Stimulated activated memory B cell treated with anti-CD40 and anti-IgM and Interleukin-4, amounts not matched to agents 10 μg/mL and 1 μg/mL and 100 μg/mL, for 72 hours (primary cell): ENCODE data around the gene CEP350.
"Not testable (repeated sequence)": the region's sequence is repeated elsewhere in the genome, so short reads cannot be mapped to it uniquely, and the experiment has no call there.

Source experiments
- ATAC-seq: fragments of 150-1000 bp; cut with Tn5 transposase; 2 replicates; pipeline ENCODE4 v1.10.0; 2021
- H3K27ac Mint-ChIP-seq: one replicate; pipeline ENCODE4 v1.8.0; 2022; ENCODE audit warnings: mild to moderate bottlenecking, mixed read lengths
- H3K27me3 Mint-ChIP-seq: one replicate; pipeline ENCODE4 v1.8.0; 2022; ENCODE audit warnings: mixed read lengths
- H3K36me3 Mint-ChIP-seq: one replicate; pipeline ENCODE4 v1.8.0; 2022; ENCODE audit warnings: mixed read lengths
- H3K4me1 Mint-ChIP-seq: one replicate; pipeline ENCODE4 v1.8.0; 2022; ENCODE audit warnings: mixed read lengths
- H3K4me3 Mint-ChIP-seq: one replicate; pipeline ENCODE4 v1.8.0; 2022; ENCODE audit warnings: mild to moderate bottlenecking, moderate library complexity, mixed read lengths
- H3K9me3 Mint-ChIP-seq: one replicate; pipeline ENCODE4 v1.8.0; 2022; ENCODE audit warnings: mixed read lengths

Gene CEP350

GRCh38 chr1:180002437-180002836 is 47.8 kb downstream of the CEP350 start:
- H3K4me3 Mint-ChIP-seq: peak overlapping the region; percentile 10
- no peaks in the 10 kb centered on the region for H3K9me3 Mint-ChIP-seq
- H3K4me1 Mint-ChIP-seq: peaks cover 12% of the 10 kb centered on the region
- ATAC-seq: no peak
- peaks cover 14% of the 10 kb centered on the region for H3K36me3 Mint-ChIP-seq
- no peak overlapping the region for H3K27ac Mint-ChIP-seq
- H3K27me3 Mint-ChIP-seq: no peaks in the 10 kb centered on the region

DNA sequence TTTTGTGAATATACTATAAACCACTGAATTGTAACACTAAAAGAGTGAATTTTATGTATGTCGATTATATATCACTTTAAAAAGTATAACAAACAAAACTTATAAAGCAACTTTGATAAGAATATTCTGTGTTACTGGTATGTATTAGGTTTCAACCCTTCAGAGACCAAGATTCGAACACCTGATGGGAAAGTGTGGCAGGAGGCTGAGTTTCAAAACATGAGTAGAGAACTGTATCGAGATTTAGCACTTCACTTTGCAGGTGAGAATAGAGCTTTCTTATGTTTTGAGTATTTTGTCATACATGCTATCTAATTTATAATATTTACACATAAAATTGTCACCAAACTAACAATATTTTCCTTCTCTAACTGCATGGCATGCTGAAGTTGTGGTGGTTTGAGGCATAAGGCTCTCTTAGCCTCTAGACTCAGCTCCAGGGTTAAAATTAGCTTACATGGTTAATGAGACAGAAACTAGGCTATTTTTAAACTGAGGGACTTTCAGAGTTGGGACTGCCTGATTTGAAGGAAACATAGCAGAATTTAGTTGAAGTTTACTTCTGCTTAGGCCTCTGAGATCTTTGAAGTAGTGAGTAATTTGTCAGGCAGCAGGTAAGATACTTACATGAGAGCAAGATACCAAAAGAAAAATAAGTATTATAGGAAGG is 48.6 kb downstream of the CEP350 start:
- Mint-ChIP-seq H3K4me3 (no peak overlapping the region), H3K27me3 (no peaks in the 10 kb centered on the region), H3K36me3 (peaks cover 14% of the 10 kb centered on the region), H3K9me3 (no peaks in the 10 kb centered on the region), H3K27ac (no peak overlapping the region), H3K4me1 (peaks cover 12% of the 10 kb centered on the region)
- peak; percentile 58 for ATAC-seq

DNA sequence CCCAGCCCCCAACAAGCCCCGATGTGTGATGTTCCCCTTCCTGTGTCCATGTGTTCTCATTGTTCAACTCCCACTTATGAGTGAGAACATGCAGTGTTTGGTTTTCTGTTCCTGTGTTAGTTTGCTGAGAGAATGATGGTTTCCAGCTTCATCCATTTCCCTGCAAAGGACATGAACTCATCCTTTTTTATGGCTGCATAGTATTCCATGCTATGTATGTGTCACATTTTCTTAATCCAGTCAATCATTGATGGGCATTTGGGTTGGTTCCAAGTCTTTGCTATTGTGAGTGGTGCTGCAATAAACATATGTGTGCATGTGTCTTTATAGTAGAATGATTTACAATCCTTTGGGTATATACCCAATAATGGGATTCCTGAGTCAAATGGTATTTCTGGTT is 52.2 kb downstream of the CEP350 start:
- not testable (repeated sequence) for ATAC-seq, H3K27ac Mint-ChIP-seq, H3K27me3 Mint-ChIP-seq, H3K4me1 Mint-ChIP-seq, H3K9me3 Mint-ChIP-seq, H3K4me3 Mint-ChIP-seq
- H3K36me3 Mint-ChIP-seq: peaks cover 19% of the 10 kb centered on the region

DNA sequence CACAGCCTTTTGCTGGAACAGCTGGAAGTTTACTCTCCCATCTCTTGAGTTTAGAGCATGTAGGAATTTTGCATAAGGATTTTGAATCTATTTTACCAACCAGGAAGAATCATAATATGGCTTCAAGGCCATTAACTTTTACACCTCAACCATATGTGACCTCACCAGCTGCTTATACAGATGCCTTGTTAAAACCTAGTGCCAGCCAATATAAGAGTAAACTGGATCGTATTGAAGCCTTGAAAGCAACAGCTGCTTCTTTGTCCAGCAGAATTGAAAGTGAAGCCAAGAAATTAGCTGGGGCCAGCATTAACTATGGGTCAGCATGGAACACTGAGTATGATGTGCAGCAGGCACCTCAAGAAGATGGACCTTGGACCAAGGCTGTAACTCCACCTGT is 65.4 kb downstream of the CEP350 start:
- peak overlapping the region; percentile 48 for H3K27ac Mint-ChIP-seq
- no peaks in the 10 kb centered on the region for H3K4me1 Mint-ChIP-seq
- H3K27me3 Mint-ChIP-seq: no peaks in the 10 kb centered on the region
- H3K36me3 Mint-ChIP-seq: peaks cover 64% of the 10 kb centered on the region
- no peaks in the 10 kb centered on the region for H3K9me3 Mint-ChIP-seq
- no peak overlapping the region for H3K4me3 Mint-ChIP-seq
- ATAC-seq: no peak

DNA sequence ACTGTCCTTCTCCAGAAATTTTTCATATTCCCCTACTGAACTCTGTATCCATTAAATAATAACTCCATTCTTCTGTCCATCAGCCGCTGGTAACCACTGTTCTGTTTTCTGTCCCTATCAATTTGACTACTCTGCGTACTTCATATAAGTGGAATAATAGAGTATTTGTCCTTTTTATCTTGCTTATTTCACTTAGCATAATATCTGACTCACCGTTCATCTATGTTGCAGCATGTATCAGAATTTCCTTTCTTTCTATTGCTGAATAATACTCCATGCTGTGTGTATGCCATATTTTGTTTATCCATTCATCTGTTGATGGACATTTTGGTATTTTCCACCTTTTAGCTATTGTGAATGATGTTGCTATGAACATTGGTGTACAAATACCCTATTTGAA is 71.9 kb downstream of the CEP350 start:
- no peaks in the 10 kb centered on the region for H3K9me3 Mint-ChIP-seq
- H3K4me3 Mint-ChIP-seq: no peak overlapping the region
- peaks cover 43% of the 10 kb centered on the region for H3K36me3 Mint-ChIP-seq
- ATAC-seq: no peak
- peaks cover 5% of the 10 kb centered on the region for H3K4me1 Mint-ChIP-seq
- no peak overlapping the region for H3K27ac Mint-ChIP-seq
- H3K27me3 Mint-ChIP-seq: no peaks in the 10 kb centered on the region

GRCh38 chr1:180027949-180028445 is 73.4 kb downstream of the CEP350 start:
- no peaks in the 10 kb centered on the region for H3K27me3 Mint-ChIP-seq
- no peaks in the 10 kb centered on the region for H3K9me3 Mint-ChIP-seq
- peaks cover 35% of the 10 kb centered on the region for H3K36me3 Mint-ChIP-seq
- no peak for ATAC-seq
- H3K4me1 Mint-ChIP-seq: peaks cover 5% of the 10 kb centered on the region
- no peak overlapping the region for H3K27ac Mint-ChIP-seq
- H3K4me3 Mint-ChIP-seq: no peak overlapping the region

DNA sequence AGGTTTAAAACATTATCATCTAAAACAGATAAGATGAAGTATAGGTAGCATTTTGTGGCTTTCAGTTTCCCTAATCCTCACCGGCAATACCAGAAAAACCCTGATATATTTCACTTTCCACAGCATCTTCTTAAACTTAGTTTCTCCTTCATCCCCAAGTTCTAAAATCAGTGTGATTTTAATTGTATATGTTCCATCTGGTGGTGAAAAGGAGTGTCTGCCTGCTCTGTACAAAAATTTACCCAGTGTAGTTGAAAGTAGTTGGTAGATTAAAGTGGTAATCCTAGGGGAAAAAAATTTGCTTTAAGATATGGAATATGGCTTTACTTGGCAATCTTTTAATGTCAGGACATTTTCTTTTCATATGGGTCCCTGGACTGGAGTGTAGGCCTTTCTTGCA is 74.3 kb downstream of the CEP350 start:
- no peak for ATAC-seq
- H3K4me3 Mint-ChIP-seq: no peak overlapping the region
- peaks cover 37% of the 10 kb centered on the region for H3K36me3 Mint-ChIP-seq
- no peak overlapping the region for H3K27ac Mint-ChIP-seq
- peaks cover 5% of the 10 kb centered on the region for H3K4me1 Mint-ChIP-seq
- no peaks in the 10 kb centered on the region for H3K27me3 Mint-ChIP-seq
- no peaks in the 10 kb centered on the region for H3K9me3 Mint-ChIP-seq

DNA sequence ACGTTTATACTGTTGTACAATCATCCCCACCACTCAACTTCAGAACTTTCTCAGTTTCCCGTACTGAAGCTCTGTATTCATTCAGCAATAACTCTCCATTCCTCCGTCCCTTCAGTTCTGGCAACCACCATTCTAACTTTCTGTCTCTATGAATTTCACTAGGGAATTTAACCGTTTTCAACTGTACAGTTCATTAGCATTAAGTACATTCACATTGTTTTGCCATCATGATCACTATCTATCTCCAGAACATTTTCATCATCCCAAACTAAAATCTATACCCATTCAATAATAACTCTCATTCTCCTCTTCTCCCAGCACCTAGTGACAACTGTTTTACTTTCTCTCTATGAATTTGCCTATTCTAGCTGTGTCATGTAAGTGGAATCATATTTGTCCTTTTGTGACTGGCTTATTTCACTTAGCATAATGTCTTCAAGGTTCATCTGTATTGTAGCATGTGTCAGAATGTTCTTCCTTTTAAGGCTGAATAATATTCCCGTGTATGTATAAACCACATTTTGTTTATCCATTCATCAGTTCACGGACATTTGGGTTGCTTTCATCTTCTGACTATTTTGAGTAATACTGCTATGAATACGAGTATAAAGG is 75.0 kb downstream of the CEP350 start:
- Mint-ChIP-seq H3K27ac (no peak overlapping the region), H3K36me3 (peaks cover 44% of the 10 kb centered on the region), H3K4me1 (peaks cover 5% of the 10 kb centered on the region), H3K4me3 (no peak overlapping the region), H3K9me3 (no peaks in the 10 kb centered on the region), H3K27me3 (no peaks in the 10 kb centered on the region)
- ATAC-seq: no peak

- Mint-ChIP-seq H3K9me3 (no peaks in the 10 kb centered on the region), H3K27me3 (no peaks in the 10 kb centered on the region), H3K4me1 (peaks cover 5% of the 10 kb centered on the region), H3K4me3 (no peak overlapping the region), H3K36me3 (peaks cover 47% of the 10 kb centered on the region), H3K27ac (no peak overlapping the region)
- ATAC-seq: no peak
Observed at GRCh38 chr1:180031664-180032063, 77.1 kb downstream of the CEP350 start.

- H3K36me3 Mint-ChIP-seq: peaks cover 53% of the 10 kb centered on the region
- peaks cover 5% of the 10 kb centered on the region for H3K4me1 Mint-ChIP-seq
- H3K4me3 Mint-ChIP-seq: no peak overlapping the region
- no peaks in the 10 kb centered on the region for H3K9me3 Mint-ChIP-seq
- ATAC-seq: no peak
- H3K27me3 Mint-ChIP-seq: no peaks in the 10 kb centered on the region
- no peak overlapping the region for H3K27ac Mint-ChIP-seq
Observed at GRCh38 chr1:180033390-180033789, 78.8 kb downstream of the CEP350 start.

GRCh38 chr1:180040034-180040433 is 85.4 kb downstream of the CEP350 start:
- Mint-ChIP-seq H3K4me3 (no peak overlapping the region), H3K27me3 (no peaks in the 10 kb centered on the region), H3K27ac (no peak overlapping the region), H3K9me3 (no peaks in the 10 kb centered on the region), H3K4me1 (no peaks in the 10 kb centered on the region), H3K36me3 (peaks cover 62% of the 10 kb centered on the region)
- no peak for ATAC-seq

- Mint-ChIP-seq H3K9me3 (no peaks in the 10 kb centered on the region), H3K4me1 (no peaks in the 10 kb centered on the region), H3K36me3 (peaks cover 67% of the 10 kb centered on the region), H3K27ac (no peak overlapping the region), H3K4me3 (no peak overlapping the region), H3K27me3 (no peaks in the 10 kb centered on the region)
- no peak for ATAC-seq
Observed at GRCh38 chr1:180041582-180041981, 87.0 kb downstream of the CEP350 start.

DNA sequence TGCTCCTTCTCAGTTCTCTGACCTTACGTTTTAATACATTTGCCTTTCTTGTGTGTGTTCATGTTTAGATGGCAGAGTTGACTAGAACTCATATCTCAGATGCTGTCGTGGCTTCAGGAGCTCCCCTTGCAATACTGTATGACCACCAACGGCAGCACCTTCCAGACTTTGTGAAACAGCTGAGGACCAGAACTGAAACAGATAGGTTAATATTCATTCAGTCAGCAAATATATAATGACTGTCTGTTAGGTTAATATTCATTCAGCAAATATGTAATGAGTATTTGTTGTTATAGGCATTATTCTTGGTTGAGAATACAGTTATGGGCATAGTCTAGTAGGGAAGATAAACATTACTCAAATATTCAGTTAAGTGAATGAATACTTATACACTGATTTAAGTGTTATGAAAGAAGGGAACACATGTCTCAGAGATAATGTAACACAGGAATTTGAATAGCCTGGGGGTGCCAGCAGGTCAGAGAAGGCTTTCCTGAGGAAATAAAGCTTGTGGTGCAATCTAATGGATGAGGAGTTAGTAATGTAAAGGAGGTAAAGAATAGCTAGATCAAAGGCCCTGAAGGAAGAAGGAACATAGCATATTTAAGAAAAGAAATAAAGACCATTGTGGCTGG is 88.5 kb downstream of the CEP350 start:
- no peak overlapping the region for H3K4me3 Mint-ChIP-seq
- no peaks in the 10 kb centered on the region for H3K9me3 Mint-ChIP-seq
- H3K4me1 Mint-ChIP-seq: no peaks in the 10 kb centered on the region
- H3K36me3 Mint-ChIP-seq: peaks cover 70% of the 10 kb centered on the region
- ATAC-seq: no peak
- H3K27ac Mint-ChIP-seq: no peak overlapping the region
- H3K27me3 Mint-ChIP-seq: no peaks in the 10 kb centered on the region

DNA sequence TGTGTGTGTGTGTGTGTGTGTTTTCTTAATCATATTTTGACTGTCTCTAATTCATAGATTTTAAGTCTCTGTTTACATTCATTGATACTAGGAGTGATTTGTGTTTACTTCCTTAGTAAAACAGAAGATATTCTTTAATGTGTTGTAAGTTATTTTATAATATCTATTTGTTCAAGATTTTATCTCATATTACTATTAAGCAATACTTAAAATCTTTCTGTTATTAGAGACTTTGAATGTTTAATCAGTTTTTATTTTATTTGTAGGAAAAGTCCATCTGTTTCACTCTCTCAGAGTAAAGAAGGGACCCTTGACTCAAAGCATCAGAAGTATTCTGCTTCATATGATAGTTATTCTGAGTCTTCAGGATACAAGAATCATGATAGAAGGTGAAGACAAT is 89.2 kb downstream of the CEP350 start:
- ATAC-seq: no peak
- no peak overlapping the region for H3K4me3 Mint-ChIP-seq
- peaks cover 70% of the 10 kb centered on the region for H3K36me3 Mint-ChIP-seq
- H3K27me3 Mint-ChIP-seq: no peaks in the 10 kb centered on the region
- no peak overlapping the region for H3K27ac Mint-ChIP-seq
- H3K9me3 Mint-ChIP-seq: no peaks in the 10 kb centered on the region
- no peaks in the 10 kb centered on the region for H3K4me1 Mint-ChIP-seq

DNA sequence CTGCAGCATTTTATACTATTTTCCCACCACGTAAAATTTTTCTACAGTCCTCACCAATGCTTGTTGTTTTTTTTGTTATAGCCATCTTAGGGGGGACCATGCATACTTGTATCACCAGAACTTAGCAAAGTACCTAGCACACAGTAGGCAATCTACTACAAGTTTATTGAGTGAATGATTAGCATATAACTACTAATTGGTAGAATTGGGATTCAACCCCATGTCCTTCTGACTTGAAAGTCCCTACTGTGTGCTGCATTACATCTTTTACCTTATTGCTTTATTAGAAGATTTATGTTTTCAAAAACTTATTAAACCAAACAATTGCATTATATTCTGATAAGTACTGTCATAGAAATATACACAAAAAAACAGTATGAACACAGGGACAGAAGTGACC is 92.1 kb downstream of the CEP350 start:
- Mint-ChIP-seq H3K27ac (no peak overlapping the region), H3K36me3 (peaks cover 86% of the 10 kb centered on the region)

More for the DNA sequence above, 92.1 kb downstream of the CEP350 start:
- no peak for ATAC-seq
- H3K4me3 Mint-ChIP-seq: no peak overlapping the region
- H3K9me3 Mint-ChIP-seq: no peaks in the 10 kb centered on the region
- no peaks in the 10 kb centered on the region for H3K27me3 Mint-ChIP-seq
- no peaks in the 10 kb centered on the region for H3K4me1 Mint-ChIP-seq
